Coronary artery (tissue), 2 donors: ENCODE measurements around the gene ZNF785.

ENCODE experiments used
- DNase-seq: peaks from one replicate; pipeline ENCODE4 v3.0.0-alpha.2; 2017; ENCODE audit warnings: low spot score
- H3K27ac ChIP-seq, 2 donors: fragments of 200-600 bp; sonication (generic); one replicate each; pipeline ENCODE4 v1.5.1; 2016 to 2019
- H3K4me3 ChIP-seq: fragments of 200-600 bp; sonication (generic); 2 replicates; pipeline ENCODE4 v1.5.1; 2016; ENCODE audit warnings: mild to moderate bottlenecking, moderate library complexity
- TF ChIP-seq, protein P1 (sequence below): fragments of 200-600 bp; sonication (generic); IDR thresholded peaks from one replicate; pipeline ENCODE4 v1.5.1; 2019; ENCODE audit warnings: antibody characterized with exemption

ZNF785 gene

DNA sequence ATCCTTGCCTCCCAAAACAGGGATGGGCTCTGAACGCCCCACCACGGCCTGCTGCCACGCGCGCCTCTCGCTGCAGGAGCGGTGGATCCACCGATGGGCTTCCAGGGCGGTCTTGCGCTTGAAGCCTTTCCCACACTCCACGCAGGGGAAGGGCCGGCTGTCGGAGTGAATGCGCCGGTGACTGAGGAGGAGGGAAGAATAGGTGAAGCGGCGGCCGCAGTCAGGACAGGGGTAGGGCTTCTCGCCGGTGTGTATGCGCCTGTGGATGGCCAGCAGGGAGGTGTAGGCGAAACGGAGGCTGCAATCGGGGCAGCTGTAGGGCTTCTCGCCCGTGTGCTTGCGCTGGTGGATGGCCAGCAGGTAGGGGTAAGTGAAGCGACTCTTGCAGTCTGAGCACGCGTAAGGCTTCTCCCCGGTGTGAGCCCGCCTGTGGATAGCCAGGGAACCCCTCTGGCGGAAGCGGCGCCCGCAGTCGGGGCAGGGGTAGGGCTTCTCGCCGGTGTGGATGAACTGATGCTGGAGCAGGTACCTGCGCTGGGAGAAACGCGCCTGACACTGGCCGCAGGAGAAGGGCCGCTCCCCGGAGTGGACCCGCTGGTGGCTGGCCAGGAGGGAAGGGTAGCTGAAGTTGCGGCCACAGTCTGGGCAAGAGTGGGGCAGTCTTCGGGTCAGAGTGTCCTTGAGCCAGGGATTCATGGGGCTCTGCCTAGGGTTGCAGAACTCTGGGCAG is 2.7 kb downstream of the ZNF785 start:
- no peak overlapping the region for H3K27ac ChIP-seq
- no peak overlapping the region for H3K4me3 ChIP-seq
- TF ChIP-seq, protein P1, sequence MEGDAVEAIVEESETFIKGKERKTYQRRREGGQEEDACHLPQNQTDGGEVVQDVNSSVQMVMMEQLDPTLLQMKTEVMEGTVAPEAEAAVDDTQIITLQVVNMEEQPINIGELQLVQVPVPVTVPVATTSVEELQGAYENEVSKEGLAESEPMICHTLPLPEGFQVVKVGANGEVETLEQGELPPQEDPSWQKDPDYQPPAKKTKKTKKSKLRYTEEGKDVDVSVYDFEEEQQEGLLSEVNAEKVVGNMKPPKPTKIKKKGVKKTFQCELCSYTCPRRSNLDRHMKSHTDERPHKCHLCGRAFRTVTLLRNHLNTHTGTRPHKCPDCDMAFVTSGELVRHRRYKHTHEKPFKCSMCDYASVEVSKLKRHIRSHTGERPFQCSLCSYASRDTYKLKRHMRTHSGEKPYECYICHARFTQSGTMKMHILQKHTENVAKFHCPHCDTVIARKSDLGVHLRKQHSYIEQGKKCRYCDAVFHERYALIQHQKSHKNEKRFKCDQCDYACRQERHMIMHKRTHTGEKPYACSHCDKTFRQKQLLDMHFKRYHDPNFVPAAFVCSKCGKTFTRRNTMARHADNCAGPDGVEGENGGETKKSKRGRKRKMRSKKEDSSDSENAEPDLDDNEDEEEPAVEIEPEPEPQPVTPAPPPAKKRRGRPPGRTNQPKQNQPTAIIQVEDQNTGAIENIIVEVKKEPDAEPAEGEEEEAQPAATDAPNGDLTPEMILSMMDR = no peak
- DNase-seq = no peak

- H3K4me3 ChIP-seq = no peak overlapping the region
- TF ChIP-seq, protein P1 = no peak
- DNase-seq = no peak
- no peak overlapping the region for H3K27ac ChIP-seq
Observed at GRCh38 chr16:30581457-30581856, 4.0 kb downstream of the ZNF785 start.

- no peak for DNase-seq
- Histone ChIP-seq H3K27ac (no peak overlapping the region), H3K4me3 (no peak overlapping the region)
- TF ChIP-seq, protein P1 = no peak
Observed at GRCh38 chr16:30574678-30575077, 10.8 kb downstream of the ZNF785 start.

GRCh38 chr16:30571445-30572322 is 13.8 kb downstream of the ZNF785 start, which contains the start of gene ZNF688:
Gene ZNF688, minus strand, starts transcription at chr16:30571714. Its CDS starts 85 bp downstream, at chr16:30571629.
- peak; percentile 98 for DNase-seq
- peak within 1 kb of the TSS; percentile 91 to 98 for H3K27ac ChIP-seq
- H3K4me3 ChIP-seq = peak within 1 kb of the TSS; percentile 94
- TF ChIP-seq, protein P1 = no peak

- Histone ChIP-seq H3K27ac (peak overlapping the region; percentile 91 to 98), H3K4me3 (peak overlapping the region; percentile 94)
- TF ChIP-seq, protein P1 = no peak
- no peak for DNase-seq
Observed at GRCh38 chr16:30570636-30571444, 14.7 kb downstream of the ZNF785 start.

DNA sequence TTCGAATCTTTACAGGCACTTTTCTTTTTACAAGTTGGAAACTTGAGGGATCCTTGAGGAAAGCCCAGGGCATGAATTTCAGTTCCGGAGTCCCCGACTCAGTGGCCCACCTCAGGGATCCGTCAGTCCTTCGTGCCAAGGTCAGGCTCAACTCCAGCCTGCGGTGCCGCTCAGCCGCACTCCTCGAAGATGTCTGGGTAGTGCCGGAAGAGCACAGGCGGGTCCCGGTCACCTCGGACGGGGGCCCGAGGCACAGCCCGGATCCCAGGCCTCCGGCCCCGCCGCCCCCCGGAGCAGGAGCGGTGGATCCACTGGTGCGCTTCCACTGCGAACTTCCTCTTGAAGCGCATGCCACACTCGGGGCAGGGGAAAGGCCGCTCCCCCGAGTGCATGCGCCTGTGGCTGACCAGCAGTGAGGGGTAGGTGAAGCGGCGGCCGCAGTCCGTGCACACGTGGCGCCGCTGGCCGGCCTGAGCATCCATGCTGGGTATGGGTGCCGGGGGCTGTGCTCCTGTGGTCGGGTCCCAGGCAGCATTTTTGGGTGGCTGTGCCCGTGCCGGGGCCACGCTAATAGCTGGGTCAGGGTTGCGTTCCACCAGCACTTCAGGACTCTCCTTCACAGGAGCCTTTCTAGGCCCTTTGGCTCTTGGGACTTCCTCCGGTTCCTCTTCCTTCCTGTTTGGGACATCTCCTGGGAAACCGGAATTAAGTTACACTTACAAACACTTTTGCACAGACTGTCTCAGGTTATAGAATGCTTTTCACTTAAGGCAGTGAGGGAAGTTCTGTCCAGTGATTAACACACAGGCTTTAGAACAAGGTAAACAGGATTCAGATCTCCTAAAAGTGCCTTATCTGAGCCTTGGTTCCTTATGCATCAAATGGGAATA is 15.5 kb downstream of the ZNF785 start:
- DNase-seq = no peak
- Histone ChIP-seq H3K27ac (peak overlapping the region; percentile 91 to 98), H3K4me3 (peak overlapping the region; percentile 94)
- TF ChIP-seq, protein P1 = no peak
